SJSA1 (cell line): ENCODE results near the gene PDIK1L. TPM values are rescaled to one million over a fixed set of nuclear protein-coding genes. Genes with fewer than 3 reads are reported as not detected.

Source experiments
- DNase-seq, 2 experiments: peaks; one replicate each; pipeline ENCODE4 v3.0.0-alpha.2; 2015 to 2020; ENCODE audit warnings: low spot score in 2 of 2, low read depth in 1 of 2
- H3K27ac ChIP-seq: fragments of 250-450 bp; sonication (Bioruptor Pico); 2 replicates; pipeline ENCODE4 v1.5.1; 2020; ENCODE audit warnings: mild to moderate bottlenecking, moderate library complexity
- H3K27me3 ChIP-seq: fragments of 250-450 bp; sonication (Bioruptor Pico); replicated peaks from 2 replicates; pipeline ENCODE4 v1.5.1; 2020; ENCODE audit warnings: mild to moderate bottlenecking, moderate library complexity
- H3K36me3 ChIP-seq: fragments of 250-450 bp; sonication (Bioruptor Pico); 2 replicates; pipeline ENCODE4 v1.5.1; 2020; ENCODE audit warnings: mild to moderate bottlenecking
- H3K4me1 ChIP-seq: fragments of 250-450 bp; sonication (Bioruptor Pico); replicated peaks from 2 replicates; pipeline ENCODE4 v1.6.1; 2021; ENCODE audit warnings: mild to moderate bottlenecking
- H3K4me3 ChIP-seq: fragments of 250-450 bp; sonication (Bioruptor Pico); 2 replicates; pipeline ENCODE4 v1.5.1; 2020; ENCODE audit warnings: mild to moderate bottlenecking
- H3K9me3 ChIP-seq: fragments of 250-450 bp; sonication (Bioruptor Pico); replicated peaks from 2 replicates; pipeline ENCODE4 v1.5.1; 2020; ENCODE audit warnings: mild to moderate bottlenecking
- total RNA-seq: library from RNA; depleted of rRNA; stranded (reverse); fragments of >200 nt; shearing (Covaris generic); gene quantifications from 2 replicates; pipeline ENCODE4 v1.2.3, GENCODE V29; 2014

The PDIK1L gene
- total RNA-seq, 1 experiment from 2014 or later, result 9.1 TPM

DNA sequence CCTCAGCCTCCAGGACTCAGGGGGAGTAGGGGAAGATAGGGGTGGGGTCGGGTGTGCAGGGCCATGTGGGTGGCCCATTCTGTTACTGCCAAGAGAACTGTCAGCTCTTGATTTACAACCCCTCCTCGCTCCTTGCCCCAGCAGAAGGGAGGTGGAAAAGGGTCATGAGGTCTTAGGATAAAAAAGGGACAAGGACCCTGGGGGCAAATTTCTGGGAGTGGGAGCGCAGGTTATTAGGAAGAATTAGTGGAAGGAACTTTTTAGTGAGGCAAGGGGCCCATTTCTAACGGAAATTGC, 48.1 kb downstream of the PDIK1L start:
- no peak overlapping the region for H3K4me3 ChIP-seq
- H3K36me3 ChIP-seq, result no peaks in the 10 kb centered on the region
- peaks cover 2% of the 10 kb centered on the region; the same call in 1 of the 2 replicates for H3K9me3 ChIP-seq
- peaks cover 19% of the 10 kb centered on the region for H3K27me3 ChIP-seq
- peaks cover 32% of the 10 kb centered on the region for H3K4me1 ChIP-seq
- DNase-seq, result no peak
- H3K27ac ChIP-seq, result no peak overlapping the region

DNA sequence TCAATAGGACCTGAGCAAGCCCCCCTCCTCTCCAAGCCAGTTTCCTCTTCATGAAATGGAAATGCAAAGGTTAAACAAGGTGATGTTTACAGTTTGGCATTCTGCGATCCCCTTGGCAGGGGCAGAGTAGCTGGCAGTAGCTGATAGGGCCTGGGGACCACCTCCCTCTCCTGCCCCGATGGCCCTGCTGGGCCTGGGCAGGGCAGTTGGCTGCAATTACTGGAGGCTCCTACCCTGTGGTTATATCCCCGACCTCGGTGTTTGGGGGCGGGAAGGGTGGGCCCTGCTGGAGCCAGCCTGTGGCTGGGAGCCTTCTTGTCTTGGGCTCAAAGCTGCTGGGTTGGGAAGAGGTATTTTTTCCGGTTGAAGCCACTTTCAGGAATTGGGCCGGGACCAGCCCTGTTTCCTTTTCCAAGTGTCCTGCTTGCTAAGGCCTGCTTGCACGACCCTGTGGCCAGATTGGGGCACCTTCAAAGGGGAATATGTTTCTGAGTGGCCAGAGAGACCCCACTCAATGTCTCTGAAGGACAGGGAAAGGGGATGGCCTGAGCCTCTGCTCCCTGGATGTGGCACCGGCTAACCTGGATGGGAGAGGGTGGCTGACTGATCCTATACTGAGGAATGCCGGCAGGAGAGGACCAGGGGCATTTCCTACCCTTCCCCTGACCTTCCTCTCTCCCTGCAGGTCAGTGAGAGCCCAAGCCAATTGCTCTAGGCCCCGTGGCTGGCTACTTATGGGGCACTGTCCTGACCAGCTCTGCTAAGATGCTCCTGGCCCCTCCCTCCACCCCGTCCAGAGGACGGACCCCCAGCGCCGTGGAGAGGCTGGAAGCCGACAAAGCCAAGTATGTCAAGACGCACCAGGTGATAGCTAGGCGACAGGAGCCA, 49.1 kb downstream of the PDIK1L start:
- H3K27me3 ChIP-seq, result peaks cover 19% of the 10 kb centered on the region
- peaks cover 35% of the 10 kb centered on the region for H3K4me1 ChIP-seq
- H3K9me3 ChIP-seq, result peaks cover 2% of the 10 kb centered on the region; the same call in 1 of the 2 replicates
- H3K36me3 ChIP-seq, result no peaks in the 10 kb centered on the region
- no peak overlapping the region for H3K27ac ChIP-seq
- H3K4me3 ChIP-seq, result no peak overlapping the region
- DNase-seq, result no peak

DNA sequence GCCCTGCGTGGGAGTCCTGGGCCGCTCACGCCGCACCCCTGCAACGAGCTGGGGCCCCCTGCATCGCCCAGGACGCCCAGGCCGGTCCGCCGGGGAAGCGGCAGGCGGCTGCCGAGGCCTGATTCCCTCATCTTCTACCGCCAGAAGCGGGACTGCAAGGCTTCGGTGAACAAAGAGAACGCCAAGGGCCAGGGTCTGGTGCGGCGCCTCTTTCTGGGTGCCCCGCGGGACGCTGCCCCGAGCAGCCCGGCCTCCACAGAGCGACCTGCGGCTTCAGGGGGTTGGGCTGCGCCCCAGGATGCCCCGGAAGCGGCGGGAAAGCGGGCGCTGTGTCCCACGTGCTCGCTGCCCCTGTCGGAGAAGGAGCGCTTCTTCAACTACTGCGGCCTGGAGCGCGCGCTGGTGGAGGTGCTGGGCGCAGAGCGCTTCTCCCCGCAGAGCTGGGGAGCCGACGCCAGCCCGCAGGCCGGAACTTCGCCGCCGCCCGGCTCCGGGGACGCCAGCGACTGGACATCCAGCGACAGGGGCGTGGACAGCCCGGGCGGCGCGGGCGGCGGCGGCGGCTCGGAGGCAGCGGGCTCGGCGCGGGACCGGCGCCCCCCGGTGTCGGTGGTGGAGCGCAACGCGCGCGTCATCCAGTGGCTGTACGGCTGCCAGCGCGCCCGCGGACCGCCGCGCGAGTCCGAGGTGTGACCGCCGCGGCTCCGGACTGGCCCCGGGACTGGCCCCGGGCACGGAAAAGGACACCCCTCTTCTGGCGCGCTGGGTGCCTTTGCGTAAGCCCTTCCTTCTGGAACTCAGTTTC, 50.0 kb downstream of the PDIK1L start:
- Histone ChIP-seq H3K4me1 (peaks cover 34% of the 10 kb centered on the region), H3K27ac (no peak overlapping the region), H3K27me3 (peaks cover 19% of the 10 kb centered on the region), H3K4me3 (peak overlapping the region; percentile 35), H3K36me3 (no peaks in the 10 kb centered on the region), H3K9me3 (peaks cover 2% of the 10 kb centered on the region; the same call in 1 of the 2 replicates)
- DNase-seq, result peak; percentile 57 to 58

DNA sequence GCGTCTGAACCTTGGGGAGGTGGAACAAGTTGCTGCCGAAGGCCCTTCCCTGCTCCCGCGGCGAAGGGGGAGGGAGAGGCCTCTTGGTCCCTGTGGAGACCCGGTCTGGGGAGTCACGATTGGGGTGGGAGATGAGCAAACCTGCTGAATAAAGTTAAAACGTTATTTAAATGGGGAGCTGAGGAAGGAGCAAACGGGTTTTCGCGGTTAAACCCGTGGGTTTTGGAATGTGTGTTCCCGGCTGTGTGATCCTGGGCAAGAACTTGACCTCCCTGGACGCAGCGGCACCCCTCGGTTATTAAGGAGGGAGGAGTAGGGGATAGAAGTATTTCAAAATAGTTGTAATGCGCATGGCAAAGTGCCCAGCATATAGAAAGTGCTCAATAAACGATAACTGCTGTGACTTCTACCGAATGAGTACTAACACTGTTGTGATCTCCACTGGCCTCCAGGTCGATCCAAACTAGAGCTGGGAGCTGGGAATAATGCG, 50.6 kb downstream of the PDIK1L start:
- Histone ChIP-seq H3K36me3 (no peaks in the 10 kb centered on the region), H3K4me3 (peak overlapping the region; percentile 35), H3K27me3 (peaks cover 19% of the 10 kb centered on the region), H3K4me1 (peaks cover 30% of the 10 kb centered on the region), H3K27ac (no peak overlapping the region), H3K9me3 (peaks cover 2% of the 10 kb centered on the region; the same call in 1 of the 2 replicates)
- DNase-seq, result peak in 1 of 2 experiments; percentile 42

DNA sequence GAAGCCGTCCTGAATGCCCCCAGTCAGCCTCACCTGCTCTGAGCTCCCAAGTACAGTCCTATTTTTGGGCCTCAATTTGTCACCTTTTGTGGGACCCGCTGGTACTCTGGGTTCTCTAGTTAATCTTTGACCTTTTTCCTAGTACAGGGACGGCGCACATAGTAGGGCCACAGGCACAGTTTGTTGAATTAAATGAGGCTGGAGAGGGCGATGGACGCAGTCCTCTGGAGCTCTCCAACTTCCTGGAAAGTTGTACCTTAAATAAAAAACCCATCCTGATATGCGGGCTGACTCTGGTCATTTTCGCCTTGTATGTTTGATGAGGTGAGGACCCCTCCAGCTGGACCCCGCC, 52.0 kb downstream of the PDIK1L start:
- DNase-seq, result no peak
- H3K4me1 ChIP-seq, result peaks cover 30% of the 10 kb centered on the region
- no peak overlapping the region for H3K27ac ChIP-seq
- H3K36me3 ChIP-seq, result no peaks in the 10 kb centered on the region
- peaks cover 19% of the 10 kb centered on the region for H3K27me3 ChIP-seq
- peaks cover 2% of the 10 kb centered on the region; the same call in 1 of the 2 replicates for H3K9me3 ChIP-seq
- no peak overlapping the region for H3K4me3 ChIP-seq

DNA sequence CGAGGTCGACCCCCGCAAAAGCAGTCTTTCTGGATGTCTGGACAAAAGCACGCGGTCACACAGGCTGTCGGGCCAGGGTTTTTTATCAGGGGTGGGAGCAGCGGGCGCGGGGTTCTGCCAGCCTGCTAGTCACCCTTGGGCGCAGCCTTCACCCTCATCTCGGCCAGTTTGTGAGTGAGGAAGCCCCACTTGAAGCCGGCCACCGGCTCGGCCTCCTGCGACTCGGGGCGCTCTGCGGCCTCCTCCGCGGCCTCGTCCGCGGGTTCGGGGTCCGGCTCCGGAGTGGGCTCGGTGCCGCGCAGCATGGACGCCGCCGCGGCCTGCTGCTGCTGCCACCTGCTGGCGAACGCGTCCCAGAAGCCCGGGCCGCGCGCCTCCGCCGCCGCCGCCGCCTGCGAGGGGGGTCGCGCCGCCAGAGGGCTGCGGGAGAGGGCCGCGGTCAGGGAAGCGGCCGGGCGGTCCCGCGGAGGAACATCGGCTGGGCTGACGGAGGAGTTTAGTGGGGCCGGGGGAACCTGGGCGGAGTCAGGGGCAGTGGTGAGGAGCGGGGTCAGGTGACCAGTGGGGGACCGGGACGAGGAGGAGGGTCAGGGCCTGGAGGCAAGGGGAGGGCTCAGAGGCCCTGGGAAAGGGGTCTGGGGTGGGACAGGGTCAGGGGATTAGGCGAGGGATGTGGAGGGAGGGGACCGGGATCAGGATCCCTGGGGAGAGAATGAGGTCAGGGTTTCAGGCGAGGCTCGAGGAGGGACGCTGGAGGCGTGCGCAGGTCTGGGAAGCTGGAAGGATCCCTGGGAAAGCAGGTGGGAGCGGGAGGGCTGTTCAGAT, 52.6 kb downstream of the PDIK1L start:
- peaks cover 30% of the 10 kb centered on the region for H3K4me1 ChIP-seq
- H3K9me3 ChIP-seq, result peaks cover 2% of the 10 kb centered on the region; the same call in 1 of the 2 replicates
- H3K36me3 ChIP-seq, result no peaks in the 10 kb centered on the region
- H3K27ac ChIP-seq, result no peak overlapping the region
- H3K4me3 ChIP-seq, result peak overlapping the region; percentile 24
- peaks cover 19% of the 10 kb centered on the region for H3K27me3 ChIP-seq
- peak in 1 of 2 experiments; percentile 33 for DNase-seq

DNA sequence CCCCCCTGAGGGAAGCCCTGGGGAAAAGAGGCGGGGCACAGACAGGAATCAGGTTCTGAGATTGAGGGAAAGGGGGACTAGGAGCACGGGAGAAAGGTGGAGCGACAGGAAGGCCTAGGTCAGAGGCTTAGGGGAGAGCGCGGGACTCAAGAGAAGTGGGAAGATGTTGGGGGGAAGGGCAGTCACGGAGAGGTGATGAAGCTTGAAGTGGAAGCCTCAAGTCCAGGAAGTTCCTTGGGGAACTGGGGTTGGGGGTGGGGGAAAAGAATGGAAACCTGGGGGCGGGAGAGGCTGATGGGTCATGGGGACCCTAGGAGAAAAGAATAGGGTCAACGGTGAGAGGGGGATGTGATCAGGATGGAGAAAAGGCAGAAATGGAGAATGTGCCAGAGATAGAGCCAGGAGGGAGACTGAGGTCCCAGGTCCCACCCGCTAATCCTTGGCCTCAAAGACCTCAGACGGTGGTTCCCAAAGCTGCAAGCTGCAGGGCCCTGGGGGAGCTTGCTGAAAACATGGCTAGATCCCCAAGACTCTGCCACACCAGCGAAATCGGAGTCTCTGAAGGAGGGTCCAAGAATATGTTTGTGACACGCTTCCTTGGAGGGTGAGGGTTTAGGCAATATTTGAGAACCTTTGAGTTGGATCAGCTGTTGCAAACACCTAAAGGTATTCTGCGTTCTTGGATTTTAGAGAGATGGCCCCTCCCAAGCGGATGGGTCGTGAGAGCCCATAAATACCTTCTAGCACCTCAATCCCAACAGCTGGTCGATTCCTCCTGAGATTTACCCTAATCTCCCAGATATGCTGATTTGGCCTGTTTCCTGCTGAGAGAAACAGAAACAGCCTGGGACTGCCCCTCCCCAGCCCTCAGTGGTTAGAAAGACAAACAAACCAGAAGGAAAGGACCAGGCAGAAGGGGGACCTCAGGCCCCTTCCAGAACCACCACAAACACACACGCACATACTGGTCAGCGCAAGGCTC, 53.5 kb downstream of the PDIK1L start:
- Histone ChIP-seq H3K9me3 (peaks cover 2% of the 10 kb centered on the region; the same call in 1 of the 2 replicates), H3K4me3 (no peak overlapping the region), H3K27me3 (peaks cover 19% of the 10 kb centered on the region), H3K4me1 (peaks cover 36% of the 10 kb centered on the region), H3K27ac (no peak overlapping the region), H3K36me3 (peaks cover 4% of the 10 kb centered on the region; the same call in 1 of the 2 replicates)
- peak in 1 of 2 experiments; percentile 14 for DNase-seq

DNA sequence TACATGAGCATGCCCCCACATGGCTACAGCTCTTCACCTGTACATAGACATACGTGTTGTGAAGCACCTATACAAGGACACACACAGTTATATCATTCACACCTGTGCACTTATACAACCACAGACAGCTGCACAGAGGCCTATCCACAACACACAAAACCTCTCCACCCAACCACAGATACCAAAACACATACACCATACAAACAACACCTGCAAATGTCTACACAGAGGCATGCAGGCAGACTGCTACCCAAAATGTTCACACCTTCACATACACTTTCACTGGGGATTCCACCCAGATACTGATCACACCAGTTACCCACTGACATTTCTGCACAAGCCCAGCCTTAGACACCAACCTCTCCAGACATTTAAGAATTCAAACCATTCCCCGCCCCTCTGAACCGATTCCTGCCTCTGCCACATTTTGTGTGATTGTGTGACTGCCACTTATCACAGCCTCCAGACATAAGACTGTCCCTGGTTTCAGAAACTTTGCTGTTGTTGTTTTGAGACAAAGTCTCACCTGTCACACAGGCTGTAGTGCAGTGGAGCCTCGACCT, 55.2 kb downstream of the PDIK1L start:
- Histone ChIP-seq H3K36me3 (peaks cover 19% of the 10 kb centered on the region), H3K27ac (no peak overlapping the region), H3K4me1 (peaks cover 41% of the 10 kb centered on the region)

DNA sequence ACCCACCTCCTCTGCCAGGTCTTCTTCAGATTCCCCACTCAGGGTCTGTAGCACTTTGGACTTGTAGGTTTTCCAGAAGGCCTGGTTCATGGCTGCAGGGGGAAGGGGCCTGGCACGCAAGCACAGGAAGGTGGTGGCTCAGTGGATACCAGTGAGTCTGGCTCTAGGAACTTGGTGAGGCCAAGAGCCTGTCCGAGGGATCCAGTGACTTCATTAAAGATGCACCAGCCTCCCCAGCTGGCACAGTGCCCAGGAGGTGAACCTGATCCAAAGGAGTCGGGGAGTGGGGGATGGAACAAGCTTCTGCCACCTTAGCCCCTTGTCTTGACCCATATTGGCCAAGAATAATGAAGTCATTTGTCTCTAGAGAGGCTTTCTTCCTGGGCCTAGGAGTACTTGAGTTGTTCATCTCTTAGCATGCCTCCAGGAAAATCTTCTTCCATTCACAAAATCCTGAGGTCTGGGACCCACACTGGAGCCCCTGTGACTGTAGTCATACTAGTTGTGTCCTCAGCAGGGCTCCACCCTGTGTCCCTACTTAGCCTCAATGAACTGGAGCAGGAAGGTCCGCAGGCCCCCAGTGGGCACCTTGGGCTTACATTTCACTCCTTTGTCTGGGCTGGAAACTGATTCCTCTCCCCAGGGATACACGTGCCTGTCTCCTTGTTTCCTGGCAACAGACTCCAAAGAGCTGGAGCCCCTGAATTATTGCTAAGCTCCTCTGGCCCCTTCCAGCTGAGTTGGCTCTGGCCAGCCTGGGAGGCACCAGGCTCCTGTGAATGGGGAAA, 57.0 kb downstream of the PDIK1L start, which contains the start of gene C1orf232:
Gene C1orf232, minus strand, starts transcription at position 554 of the 788 bp plus-strand sequence. Its CDS starts 464 bp downstream, at position 90.
- Histone ChIP-seq H3K4me1 (peaks cover 35% of the 10 kb centered on the region), H3K27me3 (peaks cover 6% of the 10 kb centered on the region), H3K4me3 (peak within 1 kb of the TSS; percentile 82), H3K9me3 (0 out of 2 replicates have a peak, but pooled peaks cover 2% of the 10 kb centered on the region), H3K36me3 (peaks cover 19% of the 10 kb centered on the region), H3K27ac (peak within 1 kb of the TSS; percentile 79)
- DNase-seq, result no peak

More for the DNA sequence above, 55.2 kb downstream of the PDIK1L start:
- no peak for DNase-seq
- H3K4me3 ChIP-seq, result no peak overlapping the region
- peaks cover 14% of the 10 kb centered on the region for H3K27me3 ChIP-seq
- H3K9me3 ChIP-seq, result peaks cover 2% of the 10 kb centered on the region; the same call in 1 of the 2 replicates

DNA sequence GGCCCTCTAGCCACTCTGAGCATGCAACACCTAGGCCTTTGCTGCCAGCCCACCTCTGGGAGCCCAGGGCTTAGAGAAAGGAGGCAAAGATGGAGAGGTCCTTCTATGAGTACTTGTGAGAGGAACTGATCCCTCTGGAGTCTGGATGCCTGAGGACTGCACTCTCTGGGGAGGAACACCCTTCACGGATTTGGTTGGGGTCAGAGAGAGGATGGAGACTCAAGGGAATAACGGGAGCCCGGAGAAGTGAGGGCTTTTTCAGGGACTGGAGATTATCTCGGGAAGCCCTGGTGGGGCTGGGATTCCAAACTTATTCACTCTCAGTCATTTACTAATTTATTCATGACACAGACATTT, 57.6 kb downstream of the PDIK1L start:
- peak overlapping the region; percentile 82 for H3K4me3 ChIP-seq

DNA sequence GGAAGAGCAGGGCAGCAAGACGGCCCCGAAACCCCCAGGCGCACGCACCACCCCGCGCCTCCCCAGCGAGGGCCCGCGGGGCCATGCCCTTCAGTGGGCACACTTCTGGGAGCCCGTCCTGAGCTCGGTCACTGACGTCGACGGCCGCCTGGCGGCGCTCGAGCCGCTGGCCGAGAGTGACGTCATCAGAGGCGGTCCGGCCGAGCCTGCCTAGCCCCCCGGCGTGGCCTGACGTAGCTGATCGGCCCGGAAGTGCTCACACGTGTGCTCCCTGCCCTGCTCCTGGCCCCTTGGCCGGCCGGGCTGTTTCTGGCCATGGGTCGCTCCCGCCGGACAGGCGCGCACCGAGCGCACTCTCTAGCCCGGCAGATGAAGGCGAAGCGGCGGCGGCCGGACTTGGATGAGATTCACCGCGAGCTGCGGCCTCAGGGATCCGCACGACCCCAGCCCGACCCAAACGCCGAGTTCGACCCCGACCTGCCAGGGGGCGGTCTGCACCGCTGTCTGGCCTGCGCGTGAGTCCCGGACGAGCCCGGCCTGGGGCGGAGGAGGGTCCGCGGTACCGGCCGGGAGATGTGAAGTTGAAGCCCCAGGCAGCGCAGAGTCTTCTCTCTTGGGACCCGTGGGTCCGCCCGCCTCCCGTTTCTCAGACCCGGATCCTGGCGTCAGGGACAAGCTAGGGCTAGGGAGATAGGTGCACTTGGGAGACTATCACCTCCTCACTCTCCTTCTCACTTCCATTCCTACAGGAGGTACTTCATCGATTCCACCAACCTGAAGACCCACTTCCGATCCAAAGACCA, 58.2 kb downstream of the PDIK1L start, which contains the start of gene ZNF593:
Gene ZNF593, plus strand, starts transcription at position 240 of the 803 bp plus-strand sequence. Its CDS starts 76 bp downstream, at position 316.
- H3K4me1 ChIP-seq, result peaks cover 24% of the 10 kb centered on the region
- peak within 1 kb of the TSS; percentile 79 for H3K27ac ChIP-seq
- peak within 1 kb of the TSS; percentile 82 for H3K4me3 ChIP-seq
- no peaks in the 10 kb centered on the region for H3K27me3 ChIP-seq
- peak; percentile 81 to 93 for DNase-seq
- H3K9me3 ChIP-seq, result no peaks in the 10 kb centered on the region
- H3K36me3 ChIP-seq, result peaks cover 19% of the 10 kb centered on the region

More for the DNA sequence above, 57.6 kb downstream of the PDIK1L start:
- Histone ChIP-seq H3K27ac (no peak overlapping the region), H3K27me3 (peaks cover under 1% of the 10 kb centered on the region; the same call in 1 of the 2 replicates), H3K4me1 (peaks cover 29% of the 10 kb centered on the region), H3K9me3 (no peaks in the 10 kb centered on the region), H3K36me3 (peaks cover 19% of the 10 kb centered on the region)
- no peak for DNase-seq
